GM19455 (cell line): ENCODE data around the gene CABYR.
"Not testable (repeated sequence)": the region's sequence is repeated elsewhere in the genome, so short reads cannot be mapped to it uniquely, and the experiment has no call there.

ENCODE experiments used
- ATAC-seq: cut with Tn5 transposase; IDR thresholded peaks from one replicate; pipeline ENCODE4 v1.9.1; 2021; ENCODE audit not compliant: unreplicated experiment

Gene CABYR

DNA sequence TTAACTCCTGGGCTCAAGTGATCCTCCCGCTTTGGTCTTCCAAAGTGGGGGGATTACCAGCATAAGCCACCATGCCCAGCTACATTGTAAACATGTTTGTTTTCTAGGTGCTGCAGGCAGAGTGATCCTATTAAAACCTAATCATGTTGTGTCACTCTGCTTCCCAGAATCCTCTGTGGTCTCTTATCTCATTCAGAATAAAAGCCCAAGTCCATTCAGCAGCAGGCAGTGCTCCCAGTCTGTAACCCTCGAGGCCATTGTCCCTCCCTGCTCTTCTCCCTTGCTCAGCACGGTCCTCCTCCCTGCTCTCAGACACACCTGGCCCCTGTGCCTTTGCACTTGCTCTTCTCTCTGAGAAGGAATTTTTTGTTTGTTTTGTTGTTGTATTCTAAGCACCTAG is 11.1 kb upstream of the CABYR start:
- ATAC-seq: no peak

DNA sequence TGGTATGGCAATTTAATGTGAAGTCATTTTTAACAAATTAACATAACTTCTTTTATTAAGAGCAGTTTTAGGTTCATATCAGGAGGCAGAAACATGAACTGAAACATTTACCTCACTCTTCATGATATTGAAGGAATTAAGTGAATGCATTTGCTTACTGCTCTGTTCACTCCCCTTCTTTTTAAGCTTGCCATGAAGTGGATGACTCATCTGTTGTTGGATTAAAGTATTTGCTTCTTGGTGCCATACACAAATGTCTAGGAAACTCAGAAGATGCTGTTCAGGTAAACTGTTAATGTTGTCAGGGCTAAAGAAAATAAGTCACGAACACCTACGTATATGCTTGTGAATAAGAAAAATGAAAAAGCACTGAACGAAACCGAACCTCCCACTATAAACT is 10.2 kb upstream of the CABYR start:
- no peak for ATAC-seq

DNA sequence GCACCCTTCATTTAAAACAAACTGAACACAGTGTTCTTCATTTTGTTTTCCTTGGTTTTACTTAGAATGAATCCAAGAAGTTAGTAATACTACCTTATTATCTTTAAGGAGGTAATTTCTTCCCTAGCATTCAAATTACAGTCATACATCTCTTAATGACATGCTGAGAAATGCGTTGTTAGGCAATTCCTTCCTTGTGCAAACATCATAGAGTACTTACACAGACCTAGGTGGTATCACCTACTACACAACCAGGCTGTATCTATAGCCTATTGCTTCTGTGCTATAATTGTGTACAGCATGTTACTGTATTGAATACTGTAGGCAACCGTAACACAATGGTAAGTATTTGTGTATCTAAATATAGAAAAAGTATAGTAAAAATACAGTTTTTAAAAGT is 8.4 kb upstream of the CABYR start:
- ATAC-seq: no peak

DNA sequence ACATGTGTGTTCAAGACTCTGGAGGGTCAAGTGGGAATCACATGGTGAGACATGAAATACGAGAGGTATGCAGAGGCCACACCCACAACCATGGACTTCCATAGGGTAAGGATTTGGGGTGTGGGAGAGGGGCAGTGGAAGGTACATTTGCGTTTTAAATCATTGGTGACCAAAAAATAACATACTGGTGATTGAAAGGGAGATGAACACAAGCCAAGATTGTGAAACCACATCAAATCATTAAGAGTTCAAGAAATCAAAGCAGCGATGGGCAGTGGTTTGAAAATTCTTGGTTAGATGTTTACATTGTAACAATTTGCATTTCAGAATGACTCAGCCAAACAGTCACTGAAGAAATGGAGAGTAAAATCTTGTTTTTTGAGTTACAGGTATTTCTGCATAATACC is 1.9 kb upstream of the CABYR start:
- no peak for ATAC-seq

DNA sequence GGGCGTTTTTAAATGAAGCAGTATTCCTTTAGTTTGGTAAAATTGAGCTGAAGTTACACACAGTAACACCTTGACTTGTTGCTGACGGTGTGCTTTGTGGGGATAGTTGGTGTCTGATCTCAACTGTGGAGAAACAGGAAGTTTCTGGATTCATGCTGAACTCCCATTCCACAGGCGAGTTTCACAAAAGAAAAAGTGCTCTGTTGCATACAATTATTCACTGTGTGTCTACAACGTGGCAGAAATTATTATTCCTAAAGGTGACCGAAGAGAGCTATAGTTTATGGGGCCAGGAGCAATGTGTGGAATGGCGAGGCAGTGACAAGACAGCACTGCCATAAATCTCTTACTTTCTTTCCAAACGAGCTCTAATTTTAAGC is 463 bp upstream of the CABYR start:
- ATAC-seq: peak; percentile 31

DNA sequence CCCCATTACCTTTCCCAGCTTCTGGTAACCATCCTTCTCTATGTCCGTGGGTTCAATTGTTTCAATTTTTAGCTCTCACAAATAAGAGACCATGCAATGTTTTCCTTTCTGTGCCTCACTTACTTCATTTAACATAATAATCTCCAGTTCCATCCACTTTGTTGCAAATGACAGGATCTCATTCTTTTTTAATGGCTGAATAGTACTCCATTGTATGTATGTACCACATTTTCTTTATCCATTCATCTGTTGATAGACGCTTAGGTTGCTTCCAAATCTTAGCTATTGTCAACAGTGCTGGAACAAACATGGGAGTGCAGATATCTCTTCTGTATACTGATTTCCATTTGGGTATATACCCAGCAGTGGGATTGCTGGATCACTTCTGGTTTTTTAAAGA is 1.8 kb downstream of the CABYR start:
- ATAC-seq: no peak

DNA sequence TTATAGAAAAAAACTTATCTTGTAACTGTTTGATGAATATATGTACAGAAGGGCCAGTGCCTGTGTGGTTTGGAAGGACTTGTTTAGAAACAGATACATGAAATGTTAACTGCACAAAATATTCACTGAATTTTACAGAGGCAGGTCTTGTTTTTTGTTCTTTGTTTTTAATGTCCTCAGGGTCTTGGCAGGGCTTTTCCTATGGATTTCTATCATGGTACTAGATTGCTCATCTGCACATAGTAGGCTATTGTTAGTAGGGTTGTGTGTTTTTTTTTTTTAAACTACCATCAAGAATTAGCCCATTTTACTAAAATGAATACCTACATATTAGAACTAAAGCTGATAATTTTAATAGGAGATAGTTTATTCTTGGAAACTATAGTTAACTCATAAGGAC is 3.5 kb downstream of the CABYR start:
- no peak for ATAC-seq

DNA sequence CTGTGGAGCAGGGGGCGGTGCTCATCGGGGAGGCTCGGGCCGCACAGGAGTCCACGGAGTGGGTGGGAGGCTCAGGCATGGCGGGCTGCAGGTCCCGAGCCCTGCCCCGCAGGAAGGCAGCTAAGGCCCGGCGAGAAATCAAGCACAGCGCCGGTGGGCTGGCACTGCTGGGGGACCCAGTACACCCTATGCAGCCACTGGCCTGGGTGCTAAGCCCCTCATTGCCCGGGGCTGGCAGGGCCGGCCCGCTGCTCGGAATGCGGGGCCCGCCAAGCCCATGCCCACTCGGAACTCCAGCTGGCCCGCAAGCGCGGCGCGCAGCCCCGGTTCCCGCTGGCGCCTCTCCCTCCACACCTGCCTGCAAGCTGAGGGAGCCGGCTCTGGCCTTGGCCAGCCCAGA is 10.7 kb downstream of the CABYR start:
- not testable (repeated sequence) for ATAC-seq

DNA sequence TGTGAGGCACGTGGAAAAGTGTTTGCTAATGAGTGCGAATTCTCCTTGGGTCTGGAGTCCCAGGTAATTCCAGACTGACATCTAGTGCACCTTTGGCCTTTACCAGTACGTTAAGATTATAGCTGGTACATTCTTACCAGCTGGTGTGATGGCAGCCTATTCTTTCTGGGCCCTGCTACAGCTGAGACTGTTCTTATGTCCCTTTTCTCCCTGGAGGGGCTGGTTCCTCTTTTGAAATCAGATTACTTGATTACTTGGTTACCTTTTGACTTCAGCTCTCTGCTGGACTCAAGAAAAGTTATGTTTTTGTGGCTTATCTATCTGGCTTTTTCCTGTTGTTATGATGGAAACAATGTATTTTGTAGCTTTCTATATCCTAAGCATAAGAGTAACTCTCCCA is 14.5 kb downstream of the CABYR start:
- no peak for ATAC-seq

DNA sequence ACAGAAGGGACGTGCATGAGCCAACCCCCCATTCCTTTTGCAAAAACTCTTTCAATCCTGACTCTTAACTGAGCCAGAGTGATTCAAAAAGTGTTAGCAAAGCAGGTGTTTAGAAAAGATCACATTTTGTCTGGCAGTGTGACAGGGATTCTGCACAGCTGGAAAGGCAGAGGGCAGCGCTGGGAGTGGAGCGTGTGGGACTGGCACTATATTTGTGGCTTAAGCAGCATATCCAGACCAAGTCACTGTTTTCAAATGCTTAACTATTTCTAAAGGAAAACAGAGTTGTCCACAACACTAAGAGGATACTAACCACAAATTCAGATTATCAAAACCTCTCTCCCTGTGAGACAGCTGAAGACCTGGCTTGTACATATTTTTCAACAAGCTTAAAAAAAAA is 19.0 kb downstream of the CABYR start:
- ATAC-seq: no peak

DNA sequence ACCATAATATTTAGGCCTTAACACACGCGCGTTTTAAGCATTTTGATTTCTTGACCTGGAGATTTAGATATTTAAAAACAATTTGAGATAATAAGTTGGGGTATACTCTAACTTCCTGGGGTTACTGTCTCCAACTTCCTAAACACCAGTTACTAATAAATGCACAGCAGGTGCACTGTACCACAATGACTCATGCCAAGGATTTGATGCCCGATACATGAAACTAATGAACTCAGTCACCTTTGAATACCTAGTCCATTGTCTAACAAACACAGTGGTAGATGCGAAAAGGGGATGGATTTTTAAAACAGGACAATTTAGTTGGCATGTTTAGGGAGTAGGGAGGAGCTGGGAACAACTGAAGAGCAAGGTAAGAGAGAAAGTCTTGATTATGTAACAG is 21.2 kb downstream of the CABYR start:
- ATAC-seq: no peak

DNA sequence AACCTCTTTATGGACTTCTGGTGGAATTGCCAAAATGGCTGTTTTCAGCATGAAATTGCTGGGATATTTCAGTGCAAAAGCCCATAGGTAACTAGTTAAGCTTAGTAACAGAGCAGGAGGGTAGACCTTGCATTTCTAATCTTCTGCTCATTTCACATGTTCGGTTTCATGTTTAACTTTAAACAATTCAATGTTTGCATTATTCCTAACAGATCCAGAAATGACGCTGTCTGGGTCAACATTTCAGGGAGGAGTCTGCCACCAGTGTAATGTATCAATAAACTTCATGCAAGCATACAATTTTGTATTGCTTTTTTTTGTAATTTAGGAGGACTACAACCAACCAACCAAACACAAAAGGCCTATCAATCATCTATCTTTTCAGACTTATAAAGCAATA is 22.4 kb downstream of the CABYR start:
- no peak for ATAC-seq

DNA sequence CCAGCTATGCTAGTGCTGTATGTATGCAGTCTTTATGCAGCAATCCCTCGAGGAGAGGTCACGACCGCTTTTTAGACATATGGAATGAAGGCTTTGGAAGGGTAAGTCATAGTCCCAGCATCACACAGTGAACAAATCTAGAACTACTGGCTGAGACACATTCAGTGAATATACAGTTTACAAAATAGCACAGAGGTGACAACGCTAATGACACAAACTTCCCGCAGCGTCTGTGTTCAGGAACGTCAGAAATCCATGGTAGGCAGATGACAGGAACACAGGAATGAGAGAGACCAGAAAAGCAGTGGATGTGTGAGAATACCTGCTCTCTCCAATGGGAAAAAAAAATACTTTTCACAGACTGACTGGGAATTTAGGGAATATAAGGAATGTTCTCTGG is 29.6 kb downstream of the CABYR start:
- no peak for ATAC-seq

DNA sequence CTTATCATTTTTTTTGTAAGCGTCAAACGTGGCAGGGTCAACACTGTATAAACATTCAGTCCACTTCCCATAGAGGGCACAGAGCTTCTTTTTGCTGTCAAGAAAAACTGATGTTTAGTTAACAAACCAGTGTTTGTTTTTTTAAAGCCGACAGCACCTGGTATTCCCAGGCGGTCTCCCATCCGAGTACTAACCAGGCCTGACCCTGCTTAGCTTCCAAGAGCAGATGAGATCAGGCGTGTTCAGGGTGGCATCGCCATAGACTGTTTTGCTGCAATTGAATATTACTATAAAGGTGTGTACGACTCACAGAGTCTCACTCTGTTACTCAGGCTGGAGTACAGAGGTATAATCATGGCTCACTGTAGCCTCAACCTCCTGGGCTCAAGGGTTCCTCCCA is 31.5 kb downstream of the CABYR start:
- ATAC-seq: no peak

DNA sequence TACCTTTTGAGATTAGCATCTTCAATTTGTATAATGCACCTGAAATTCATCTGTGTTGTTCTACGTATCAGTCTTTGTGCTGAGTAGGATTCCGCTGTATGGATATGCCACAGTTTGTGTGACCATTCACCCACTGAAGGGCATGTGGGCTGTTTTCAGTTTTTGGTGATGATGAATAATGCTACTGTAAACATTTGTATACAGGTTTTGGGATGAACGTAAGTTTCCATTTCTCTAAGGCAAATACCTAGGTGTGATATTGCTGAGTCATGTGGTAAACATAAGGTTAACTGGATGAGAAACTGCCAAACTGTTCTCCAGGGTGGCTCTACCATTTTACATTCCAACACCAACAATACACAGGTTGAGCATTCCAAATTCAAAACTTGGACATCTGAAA is 35.1 kb downstream of the CABYR start:
- no peak for ATAC-seq

DNA sequence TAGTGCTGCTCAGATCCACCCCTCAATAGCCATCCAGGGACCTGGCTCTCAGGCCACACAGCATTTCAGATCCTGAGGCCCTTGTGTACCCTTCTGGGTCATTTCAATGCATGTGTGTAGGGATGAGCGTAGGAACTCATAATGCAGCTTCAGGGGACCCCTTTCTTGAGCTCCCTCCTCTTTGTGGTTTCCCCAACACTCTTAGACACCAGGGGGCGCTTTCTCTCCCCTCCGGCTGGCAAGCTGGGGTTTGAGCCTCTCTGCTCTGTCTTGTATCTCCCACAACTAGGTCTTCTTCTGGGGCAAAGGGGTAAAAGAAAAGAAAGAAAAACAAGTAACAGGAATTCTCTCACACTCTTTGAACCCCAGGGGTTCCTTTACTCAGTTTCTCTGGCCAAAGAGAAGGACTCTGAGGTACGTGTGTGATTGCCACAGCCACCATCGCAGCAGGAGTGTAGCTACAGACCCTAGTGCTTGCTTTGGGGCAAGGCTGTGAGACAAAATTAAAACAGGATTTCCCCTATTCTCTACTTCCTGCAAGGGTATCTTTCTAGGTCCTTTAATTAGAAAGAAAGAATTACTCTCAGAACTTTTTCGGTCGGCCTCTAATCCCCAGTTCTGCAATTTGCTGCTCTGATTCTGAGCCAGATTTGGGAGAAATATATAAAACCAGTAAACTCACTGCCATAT is 38.0 kb downstream of the CABYR start:
- ATAC-seq: peak; percentile 87

DNA sequence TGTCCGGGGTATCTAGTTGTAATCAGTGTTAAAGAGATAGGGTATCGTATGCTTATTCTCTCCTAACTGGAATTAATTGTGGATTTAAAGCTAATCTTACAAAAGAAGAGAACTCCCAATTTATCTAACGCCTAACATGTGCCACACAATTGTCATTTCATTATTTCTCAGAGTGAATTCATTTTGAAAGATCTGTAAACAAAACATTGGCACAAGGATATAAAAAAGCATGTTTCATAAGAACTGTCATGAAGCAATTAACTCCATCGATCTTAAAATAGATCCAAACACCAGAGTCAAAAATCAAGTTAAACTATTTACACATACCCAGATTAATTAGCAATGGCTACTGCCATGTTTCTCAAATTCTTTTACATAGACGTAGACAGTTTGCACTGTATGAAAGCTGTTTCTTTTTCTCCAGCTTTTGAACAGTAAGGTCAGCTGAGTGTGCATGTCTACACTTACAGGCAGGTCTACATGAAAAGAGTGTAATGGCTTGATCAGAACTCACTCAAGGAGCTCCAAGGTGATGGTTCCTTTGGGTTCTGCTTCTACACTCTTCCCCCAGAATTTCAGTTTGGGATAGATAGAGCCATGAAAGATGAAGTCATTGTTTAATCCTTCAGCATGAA is 38.8 kb downstream of the CABYR start:
- no peak for ATAC-seq

DNA sequence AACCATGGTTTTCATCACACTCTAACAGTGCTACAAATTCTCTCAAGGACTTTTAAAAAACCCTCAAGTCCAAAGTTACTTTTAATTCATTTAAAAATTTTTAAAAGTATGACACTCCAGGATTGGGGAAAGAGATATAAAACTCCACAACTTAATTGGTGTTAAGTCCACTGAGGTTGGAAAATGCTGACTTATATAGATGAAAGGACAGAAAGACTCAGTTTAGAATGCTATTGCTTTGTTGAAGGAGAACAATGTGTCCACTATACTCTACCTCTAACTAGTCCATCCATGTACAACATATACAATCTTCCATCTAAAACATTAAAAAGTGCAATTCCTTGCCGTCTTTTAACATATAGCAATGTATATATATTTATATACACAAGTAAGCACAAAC is 41.2 kb downstream of the CABYR start:
- ATAC-seq: no peak

DNA sequence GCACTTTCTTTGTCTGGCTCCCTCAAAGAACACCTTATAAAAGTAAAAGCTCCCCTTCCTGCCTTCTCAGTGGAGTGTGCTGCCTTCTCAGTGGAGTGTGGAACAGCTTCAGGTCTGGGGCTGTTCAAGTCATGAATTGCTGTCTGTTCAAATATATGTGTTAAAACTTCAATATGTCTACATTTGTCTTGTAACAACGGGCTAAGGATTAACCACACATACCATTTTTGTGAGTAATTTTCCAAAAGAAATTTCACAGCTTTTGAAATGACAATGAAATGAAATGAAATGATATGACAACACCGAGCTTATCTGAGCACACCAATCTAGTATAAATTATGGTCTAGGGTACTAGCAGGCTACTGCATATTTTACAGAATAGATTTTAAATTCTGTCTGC is 42.9 kb downstream of the CABYR start:
- ATAC-seq: no peak

DNA sequence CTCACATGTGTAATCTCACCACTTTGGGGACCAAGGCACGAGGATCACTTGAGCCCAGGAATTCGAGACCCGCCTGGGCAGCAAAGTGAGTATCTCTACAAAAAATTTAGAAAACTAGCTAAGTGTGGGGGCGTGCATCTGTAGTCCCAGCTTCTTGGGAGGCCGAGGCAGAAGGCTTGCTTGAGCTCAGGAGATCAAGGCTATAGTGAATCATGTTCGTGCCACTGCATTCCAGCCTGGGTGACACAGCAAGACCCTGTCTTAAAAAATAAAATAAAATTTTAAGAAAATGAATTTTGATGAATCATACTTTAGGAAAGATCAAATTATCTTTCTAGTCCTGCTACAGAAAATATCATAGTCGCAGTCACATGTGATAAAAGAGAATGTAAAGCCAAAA is 46.9 kb downstream of the CABYR start:
- no peak for ATAC-seq

DNA sequence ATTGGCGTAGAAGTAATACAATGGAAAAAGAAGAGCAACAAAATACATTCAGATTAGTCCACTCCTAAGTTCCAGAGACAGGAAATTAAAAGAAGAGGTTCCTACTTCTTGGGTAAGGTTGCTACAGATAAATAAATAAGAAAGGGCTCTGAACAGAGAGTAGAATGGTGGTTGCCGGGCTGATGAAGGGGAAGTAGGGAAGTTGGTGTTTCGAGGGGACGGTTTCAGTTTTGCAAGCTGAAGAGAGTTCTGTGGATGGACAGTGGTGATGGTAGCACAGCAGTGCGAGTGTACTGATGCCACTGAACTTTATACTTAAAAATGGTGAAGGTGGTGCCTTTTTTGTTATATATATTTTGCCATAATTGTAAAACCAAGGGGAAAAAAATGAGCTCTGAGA is 48.2 kb downstream of the CABYR start:
- peak; percentile 65 for ATAC-seq

DNA sequence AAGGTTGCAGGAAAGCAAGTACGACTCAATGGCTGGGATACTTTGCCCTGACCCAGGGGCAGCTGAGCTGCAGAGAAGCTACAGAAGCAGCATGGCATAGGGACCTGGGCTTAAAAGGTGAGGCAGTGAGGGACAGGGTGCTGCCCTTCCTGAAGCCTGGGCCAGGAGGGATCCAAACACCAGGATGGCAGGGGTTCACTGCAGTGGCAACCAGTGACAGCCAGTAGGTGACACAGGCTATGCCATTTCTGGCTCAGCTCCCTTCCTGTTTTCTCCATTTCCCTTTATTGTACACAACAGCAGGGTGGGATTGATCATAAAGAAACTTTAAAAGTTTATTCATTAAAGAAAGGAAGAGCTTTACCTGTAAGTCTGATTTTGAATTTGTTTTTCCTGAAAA is 48.8 kb downstream of the CABYR start:
- no peak for ATAC-seq

DNA sequence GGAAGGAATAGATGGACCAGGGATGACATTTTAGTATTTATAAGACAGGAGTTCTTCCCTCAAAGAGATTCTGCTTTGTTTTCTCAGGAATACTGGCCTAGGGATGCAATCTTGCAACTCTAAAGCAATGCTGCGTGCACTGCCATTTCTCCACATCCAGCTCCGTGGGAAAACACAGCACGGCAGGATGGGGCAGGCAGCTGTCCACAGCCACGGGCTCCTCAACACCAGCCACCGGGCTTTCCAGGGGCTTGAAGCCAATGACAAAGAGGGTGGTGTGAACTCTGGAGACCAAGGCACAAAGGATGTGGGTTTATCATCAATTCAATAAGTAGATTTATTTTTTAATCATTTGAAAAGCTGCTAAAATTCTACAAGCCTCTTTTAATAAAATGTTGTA is 49.3 kb downstream of the CABYR start:
- no peak for ATAC-seq
